Mucosa of rectum (tissue), 2 donors: ENCODE measurements around the gene TXLNG.

ENCODE experiments used
- H3K27ac ChIP-seq, 2 donors: one replicate each; pipeline ENCODE4 v1.7.0; 2013; ENCODE audit warnings: inconsistent platforms in 2 of 2, low read depth in 2 of 2, low read length in 2 of 2
- H3K27me3 ChIP-seq, 2 donors: one replicate each; pipeline ENCODE4 v1.7.0; 2013; ENCODE audit warnings: low read length in 2 of 2; ENCODE audit not compliant: control insufficient read depth in 2 of 2, insufficient read depth in 2 of 2
- H3K36me3 ChIP-seq, 2 donors: one replicate each; pipeline ENCODE4 v1.7.0; 2013; ENCODE audit warnings: low read length in 2 of 2; ENCODE audit not compliant: control insufficient read depth in 2 of 2, insufficient read depth in 2 of 2
- H3K4me1 ChIP-seq, 2 donors: one replicate each; pipeline ENCODE4 v1.7.0; 2013; ENCODE audit warnings: low read length in 2 of 2, mild to moderate bottlenecking in 1 of 2; ENCODE audit not compliant: control insufficient read depth in 2 of 2, insufficient read depth in 2 of 2
- H3K4me3 ChIP-seq, 2 donors: one replicate each; pipeline ENCODE4 v1.7.0; 2013; ENCODE audit warnings: low read length in 2 of 2
- H3K9ac ChIP-seq, 2 donors: one replicate each; pipeline ENCODE4 v1.7.0; 2013; ENCODE audit warnings: low read length in 2 of 2, low read depth in 1 of 2, mild to moderate bottlenecking in 1 of 2
- H3K9me3 ChIP-seq, 2 donors: one replicate each; pipeline ENCODE4 v1.7.0; 2013; ENCODE audit warnings: low read length in 2 of 2; ENCODE audit not compliant: control insufficient read depth in 2 of 2
- donor health status: healthy.
- donor health status: Normal muscosa, but diverticular disease.

Gene TXLNG

GRCh38 chrX:16836371-16836770, 50.1 kb downstream of the TXLNG start:
- peaks cover 2 to 3% of the 10 kb centered on the region in 2 donors for H3K27me3 ChIP-seq
- no peak overlapping the region for H3K9ac ChIP-seq
- H3K9me3 ChIP-seq: no peaks in the 10 kb centered on the region
- no peaks in the 10 kb centered on the region for H3K4me1 ChIP-seq
- no peak overlapping the region for H3K4me3 ChIP-seq
- H3K27ac ChIP-seq: no peak overlapping the region
- H3K36me3 ChIP-seq: peaks cover 24% of the 10 kb centered on the region in 2 donors

- peaks cover 17 to 26% of the 10 kb centered on the region in 2 donors for H3K36me3 ChIP-seq
- H3K4me1 ChIP-seq: no peaks in the 10 kb centered on the region
- H3K9me3 ChIP-seq: no peaks in the 10 kb centered on the region
- H3K9ac ChIP-seq: no peak overlapping the region
- H3K27me3 ChIP-seq: peaks cover 0 to 3% of the 10 kb centered on the region in 2 donors
- H3K27ac ChIP-seq: no peak overlapping the region
- no peak overlapping the region for H3K4me3 ChIP-seq
Observed at GRCh38 chrX:16838202-16839066, 52.2 kb downstream of the TXLNG start.

GRCh38 chrX:16839219-16839851, 53.1 kb downstream of the TXLNG start:
- peaks cover 0 to 3% of the 10 kb centered on the region in 2 donors for H3K27me3 ChIP-seq
- no peak overlapping the region for H3K4me3 ChIP-seq
- no peaks in the 10 kb centered on the region for H3K4me1 ChIP-seq
- no peak overlapping the region for H3K9ac ChIP-seq
- H3K9me3 ChIP-seq: no peaks in the 10 kb centered on the region
- no peak overlapping the region for H3K27ac ChIP-seq
- peaks cover 19 to 22% of the 10 kb centered on the region in 2 donors for H3K36me3 ChIP-seq

- H3K9ac ChIP-seq: no peak overlapping the region
- no peaks in the 10 kb centered on the region for H3K4me1 ChIP-seq
- H3K9me3 ChIP-seq: no peaks in the 10 kb centered on the region
- H3K27ac ChIP-seq: no peak overlapping the region
- H3K36me3 ChIP-seq: peaks cover 22 to 29% of the 10 kb centered on the region in 2 donors
- no peak overlapping the region for H3K4me3 ChIP-seq
- H3K27me3 ChIP-seq: peaks cover 0 to 3% of the 10 kb centered on the region in 2 donors
Observed at GRCh38 chrX:16839852-16840460, 53.7 kb downstream of the TXLNG start.

GRCh38 chrX:16842684-16843083, 56.4 kb downstream of the TXLNG start:
- peaks cover 27 to 40% of the 10 kb centered on the region in 2 donors for H3K36me3 ChIP-seq

GRCh38 chrX:16843208-16843909, 57.1 kb downstream of the TXLNG start:
- Histone ChIP-seq H3K9ac (no peak overlapping the region), H3K9me3 (no peaks in the 10 kb centered on the region), H3K27ac (no peak overlapping the region), H3K36me3 (peaks cover 27 to 40% of the 10 kb centered on the region in 2 donors), H3K27me3 (no peaks in the 10 kb centered on the region), H3K4me1 (no peaks in the 10 kb centered on the region), H3K4me3 (no peak overlapping the region)

More at GRCh38 chrX:16842684-16843083, 56.4 kb downstream of the TXLNG start:
- H3K4me3 ChIP-seq: no peak overlapping the region
- H3K27me3 ChIP-seq: no peaks in the 10 kb centered on the region
- H3K9ac ChIP-seq: no peak overlapping the region
- H3K9me3 ChIP-seq: no peaks in the 10 kb centered on the region
- no peak overlapping the region for H3K27ac ChIP-seq
- H3K4me1 ChIP-seq: no peaks in the 10 kb centered on the region

- H3K36me3 ChIP-seq: peaks cover 26 to 30% of the 10 kb centered on the region in 2 donors
Observed at GRCh38 chrX:16845686-16846085, 59.4 kb downstream of the TXLNG start.

GRCh38 chrX:16848541-16848940, 62.3 kb downstream of the TXLNG start:
- Histone ChIP-seq H3K27me3 (peaks cover 0 to 3% of the 10 kb centered on the region in 2 donors), H3K36me3 (peaks cover 24 to 32% of the 10 kb centered on the region in 2 donors), H3K9me3 (no peaks in the 10 kb centered on the region), H3K9ac (no peak overlapping the region), H3K4me3 (no peak overlapping the region), H3K27ac (no peak overlapping the region), H3K4me1 (no peaks in the 10 kb centered on the region)

More at GRCh38 chrX:16845686-16846085, 59.4 kb downstream of the TXLNG start:
- Histone ChIP-seq H3K9me3 (no peaks in the 10 kb centered on the region), H3K4me3 (no peak overlapping the region), H3K9ac (no peak overlapping the region), H3K27me3 (no peaks in the 10 kb centered on the region), H3K27ac (no peak overlapping the region), H3K4me1 (no peaks in the 10 kb centered on the region)

GRCh38 chrX:16851421-16851820, 65.2 kb downstream of the TXLNG start:
- H3K4me1 ChIP-seq: no peaks in the 10 kb centered on the region
- H3K27ac ChIP-seq: no peak overlapping the region
- no peak overlapping the region for H3K9ac ChIP-seq
- no peaks in the 10 kb centered on the region for H3K9me3 ChIP-seq
- peaks cover 8 to 16% of the 10 kb centered on the region in 2 donors for H3K36me3 ChIP-seq
- peaks cover 3 to 5% of the 10 kb centered on the region in 2 donors for H3K27me3 ChIP-seq
- H3K4me3 ChIP-seq: no peak overlapping the region
